Stimulated activated naive CD8-positive, alpha-beta T cell treated with anti-CD3 and anti-CD28 coated beads, Interleukin-15, amount 100 ng/mL, for 72 hours (primary cell): ENCODE measurements around the gene NEDD4L.
"Not testable (repeated sequence)": the region's sequence is repeated elsewhere in the genome, so short reads cannot be mapped to it uniquely, and the experiment has no call there.

ENCODE experiments used
- ATAC-seq: fragments of 150-1000 bp; cut with Tn5 transposase; 2 replicates; pipeline ENCODE4 v1.10.0; 2021; ENCODE audit warnings: mild to moderate bottlenecking, moderate library complexity
- DNase-seq, 2 donors: peaks; one replicate each; pipeline ENCODE4 v3.0.0; 2021 to 2022
- H3K27ac Mint-ChIP-seq, 2 donors: one replicate each; pipeline ENCODE4 v1.8.0; 2022; ENCODE audit warnings: mild to moderate bottlenecking in 2 of 2, mixed read lengths in 2 of 2, moderate library complexity in 2 of 2
- H3K27me3 Mint-ChIP-seq: one replicate; pipeline ENCODE4 v1.8.0; 2022; ENCODE audit warnings: mixed read lengths
- H3K4me1 Mint-ChIP-seq: one replicate; pipeline ENCODE4 v1.8.0; 2022; ENCODE audit warnings: mild to moderate bottlenecking, mixed read lengths
- H3K4me3 Mint-ChIP-seq, 2 donors: one replicate each; pipeline ENCODE4 v1.8.0; 2022; ENCODE audit warnings: mild to moderate bottlenecking in 2 of 2, mixed read lengths in 2 of 2, moderate library complexity in 1 of 2
- H3K9me3 Mint-ChIP-seq, 2 donors: one replicate each; pipeline ENCODE4 v1.8.0; 2022; ENCODE audit warnings: mixed read lengths in 2 of 2

The NEDD4L gene

DNA sequence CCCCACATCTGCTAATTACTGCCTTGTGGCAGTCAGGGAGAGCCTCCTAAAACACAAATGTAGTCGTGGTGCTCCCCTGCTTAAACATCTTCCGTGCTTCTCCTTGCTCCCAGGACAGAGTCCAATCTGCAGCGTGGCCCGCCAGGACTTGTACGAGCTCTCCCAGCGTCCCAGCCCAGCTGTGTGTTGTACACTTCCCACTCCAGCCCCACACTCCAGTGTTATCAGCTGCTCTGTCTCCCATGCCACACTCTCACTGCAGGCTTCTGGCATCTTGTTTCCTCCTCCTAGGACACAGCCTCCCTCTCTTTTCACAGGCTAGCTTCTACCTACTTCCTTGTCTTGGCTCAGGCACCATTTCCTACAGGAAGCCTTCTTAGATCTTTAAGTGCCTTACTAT, 385.4 kb downstream of the NEDD4L start:
- Mint-ChIP-seq H3K27ac (no peak overlapping the region), H3K4me3 (no peak overlapping the region), H3K4me1 (peaks cover 6% of the 10 kb centered on the region), H3K27me3 (no peaks in the 10 kb centered on the region), H3K9me3 (no peaks in the 10 kb centered on the region)
- no peak for DNase-seq
- ATAC-seq = no peak

DNA sequence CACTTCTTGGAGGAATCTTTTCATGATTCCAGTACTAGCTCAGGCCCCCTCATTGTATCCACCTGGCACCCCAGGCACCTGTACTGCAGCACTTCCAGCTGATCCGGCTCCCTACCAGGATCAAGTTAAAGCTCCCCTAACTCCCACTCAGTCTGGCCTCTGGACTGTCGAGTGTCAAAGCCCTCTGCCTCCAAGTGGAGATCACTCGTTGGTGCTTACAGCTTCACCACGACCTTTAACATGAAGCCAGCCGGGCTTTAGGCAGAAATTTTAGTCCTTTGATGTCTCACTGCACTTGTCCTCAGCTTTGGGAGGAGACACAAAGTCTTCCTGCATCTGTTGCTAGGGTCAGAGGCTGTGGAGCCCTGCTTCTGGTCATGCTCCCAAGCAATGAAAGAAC, 387.2 kb downstream of the NEDD4L start:
- DNase-seq (no peak), ATAC-seq (no peak)
- H3K27ac Mint-ChIP-seq = peak overlapping the region in 1 of 2 donors; percentile 12
- H3K27me3 Mint-ChIP-seq = no peaks in the 10 kb centered on the region
- H3K4me3 Mint-ChIP-seq = no peak overlapping the region
- no peaks in the 10 kb centered on the region for H3K9me3 Mint-ChIP-seq
- no peaks in the 10 kb centered on the region for H3K4me1 Mint-ChIP-seq

DNA sequence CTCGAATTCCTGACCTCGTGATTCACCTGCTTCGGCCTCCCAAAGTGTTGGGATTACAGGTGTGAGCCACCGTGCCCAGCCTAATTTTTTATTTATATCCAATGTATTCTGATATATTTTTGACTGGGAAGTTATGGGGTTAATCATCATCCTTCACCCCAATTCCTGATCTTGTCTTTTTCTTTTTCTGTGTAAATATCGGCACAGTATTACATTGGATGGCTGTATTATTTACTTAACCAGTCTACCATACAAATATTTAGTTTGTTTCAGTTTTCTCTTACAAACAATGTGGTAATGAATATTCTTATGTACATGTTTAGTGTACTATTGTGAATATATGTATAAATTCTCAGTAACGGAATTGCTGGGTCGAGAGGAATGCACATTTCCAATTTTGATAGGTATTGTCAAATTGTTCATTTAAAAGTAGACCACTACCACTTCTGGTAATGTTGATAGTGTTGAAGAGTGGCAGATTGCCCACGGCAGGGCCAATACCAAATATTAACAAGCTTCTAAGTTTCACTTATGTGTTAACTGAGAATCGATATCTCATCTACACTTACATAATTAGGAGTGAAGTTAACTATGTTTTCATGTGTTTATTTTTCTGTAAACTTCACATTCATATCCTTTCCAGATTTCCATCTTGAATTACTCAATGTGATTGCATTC, 388.2 kb downstream of the NEDD4L start:
- no peaks in the 10 kb centered on the region for H3K27me3 Mint-ChIP-seq
- ATAC-seq (no peak), DNase-seq (no peak)
- no peak overlapping the region for H3K27ac Mint-ChIP-seq
- no peaks in the 10 kb centered on the region for H3K9me3 Mint-ChIP-seq
- H3K4me1 Mint-ChIP-seq = no peaks in the 10 kb centered on the region
- no peak overlapping the region for H3K4me3 Mint-ChIP-seq

DNA sequence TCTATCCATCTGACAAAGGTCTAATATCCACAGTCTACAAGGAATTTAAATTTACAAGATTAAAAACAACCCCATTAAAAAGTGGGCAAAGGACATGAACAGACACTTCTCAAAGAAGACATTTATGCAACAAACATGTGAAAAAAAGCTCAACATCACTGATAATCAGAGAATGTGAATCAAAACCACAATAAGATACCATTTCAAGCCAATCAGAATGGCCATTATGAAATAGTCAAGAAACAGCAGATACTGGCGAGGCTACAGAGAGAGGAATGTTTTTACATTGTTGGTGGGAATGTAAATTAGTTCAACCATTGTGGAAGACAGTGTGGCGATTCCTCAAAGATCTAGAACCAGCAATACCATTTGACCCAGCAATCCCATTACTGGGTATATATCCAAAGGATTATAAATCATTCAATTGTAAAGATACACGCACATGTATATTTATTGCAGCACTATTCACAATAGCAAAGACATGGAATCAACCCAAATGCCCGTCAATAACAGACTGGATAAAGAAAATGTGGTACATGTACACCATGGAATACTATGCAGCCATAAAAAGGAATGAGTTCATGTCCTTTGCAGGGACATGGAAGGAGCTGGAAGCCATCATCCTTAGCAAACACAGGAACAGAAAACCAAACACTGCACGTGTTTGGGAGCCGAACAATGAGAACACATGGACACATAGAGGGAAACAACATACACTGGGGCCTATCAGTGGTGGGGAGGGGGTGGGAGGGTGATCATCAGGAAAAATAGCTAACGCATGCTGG, 391.4 kb downstream of the NEDD4L start:
- not testable (repeated sequence) for ATAC-seq, H3K27me3 Mint-ChIP-seq, H3K27ac Mint-ChIP-seq, H3K4me3 Mint-ChIP-seq, H3K9me3 Mint-ChIP-seq, DNase-seq
- H3K4me1 Mint-ChIP-seq = peaks cover 18% of the 10 kb centered on the region

DNA sequence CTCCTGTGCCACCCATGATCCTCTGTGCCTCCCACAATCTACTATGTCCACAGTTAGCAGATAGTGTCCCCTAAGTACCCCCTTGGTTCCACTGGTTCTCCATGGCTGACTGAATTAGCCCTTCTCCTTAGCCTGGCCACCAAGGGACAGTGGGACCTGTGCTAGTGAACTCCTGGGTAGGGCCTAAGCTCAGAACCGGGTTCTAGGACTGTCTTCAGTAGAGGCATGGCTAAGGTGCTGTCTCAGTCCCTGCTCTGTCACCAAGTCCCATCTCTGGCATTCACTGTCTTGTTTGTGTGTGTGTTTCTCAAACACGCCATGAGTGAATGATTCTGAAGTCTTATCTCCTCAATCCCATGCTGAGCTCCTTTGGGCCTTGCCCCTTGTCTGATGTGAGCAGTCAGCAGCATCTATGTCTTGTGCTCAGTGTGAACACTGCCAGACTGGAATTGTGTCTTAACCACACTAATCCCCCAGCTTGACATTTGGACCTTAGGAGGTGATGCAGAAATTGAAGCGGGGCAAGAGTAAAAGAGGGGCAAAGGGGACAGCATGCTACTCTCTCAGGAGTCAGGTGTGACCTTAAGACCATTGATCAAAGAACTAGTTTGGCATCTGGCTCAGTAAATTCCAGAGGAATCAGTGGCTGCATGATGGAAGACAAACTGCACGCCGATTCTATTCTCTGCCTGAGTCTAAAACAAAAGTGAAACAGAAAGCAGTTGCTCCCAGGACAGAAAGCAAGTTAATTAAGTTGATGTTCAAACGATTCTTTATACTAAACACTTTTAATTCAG, 394.3 kb downstream of the NEDD4L start:
- Mint-ChIP-seq H3K4me1 (peaks cover 18% of the 10 kb centered on the region), H3K4me3 (peak overlapping the region; percentile 71 to 85)
- DNase-seq = peak; percentile 10 to 12

DNA sequence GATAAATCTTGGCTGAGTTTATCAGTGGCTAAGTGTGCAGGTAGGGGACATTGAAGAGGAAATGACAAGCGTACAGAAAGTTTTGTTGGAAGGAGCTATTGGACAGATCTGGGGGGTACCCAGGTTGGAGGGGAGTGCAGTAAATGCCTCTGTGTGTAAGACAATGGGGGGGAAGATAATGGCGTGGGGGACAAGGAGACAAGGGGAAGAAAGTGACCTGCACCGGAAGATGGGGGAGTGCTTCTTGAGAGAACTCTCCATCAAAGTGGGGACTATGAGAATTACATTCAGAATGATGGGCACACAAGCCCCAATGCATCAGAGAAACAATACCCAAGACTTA, 394.9 kb downstream of the NEDD4L start:
- peak overlapping the region; percentile 80 to 94 for H3K27ac Mint-ChIP-seq
- peaks cover 18% of the 10 kb centered on the region for H3K4me1 Mint-ChIP-seq
- DNase-seq (peak; percentile 14 to 15), ATAC-seq (peak; percentile 76)
- peak overlapping the region; percentile 71 to 85 for H3K4me3 Mint-ChIP-seq
- H3K27me3 Mint-ChIP-seq = no peaks in the 10 kb centered on the region
- H3K9me3 Mint-ChIP-seq = peaks cover 0 to 7% of the 10 kb centered on the region in 2 donors

More for the DNA sequence above, 394.3 kb downstream of the NEDD4L start:
- Mint-ChIP-seq H3K27ac (peak overlapping the region; percentile 80 to 94), H3K9me3 (peaks cover 0 to 7% of the 10 kb centered on the region in 2 donors), H3K27me3 (no peaks in the 10 kb centered on the region)
- ATAC-seq = peak; percentile 68

DNA sequence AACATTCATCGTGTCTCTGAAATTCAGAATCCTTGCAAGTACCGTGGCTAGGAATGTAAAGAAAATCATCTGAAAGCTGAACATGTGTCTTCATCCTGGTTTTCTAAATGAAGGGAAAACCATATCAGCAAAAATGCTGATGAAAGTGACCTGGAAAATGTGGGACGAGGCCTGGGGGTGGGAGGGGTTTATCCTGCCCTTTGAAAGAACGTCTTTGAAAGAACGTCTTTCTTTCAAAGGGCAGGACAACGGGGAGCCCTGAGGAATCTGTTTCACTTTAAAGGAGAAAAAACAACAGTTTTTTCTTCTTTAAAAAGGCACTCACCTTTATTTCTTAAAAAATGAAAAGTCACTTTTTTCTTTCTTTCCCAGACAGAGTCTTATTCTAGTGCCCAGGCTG, 399.6 kb downstream of the NEDD4L start:
- no peaks in the 10 kb centered on the region for H3K9me3 Mint-ChIP-seq
- DNase-seq = no peak

DNA sequence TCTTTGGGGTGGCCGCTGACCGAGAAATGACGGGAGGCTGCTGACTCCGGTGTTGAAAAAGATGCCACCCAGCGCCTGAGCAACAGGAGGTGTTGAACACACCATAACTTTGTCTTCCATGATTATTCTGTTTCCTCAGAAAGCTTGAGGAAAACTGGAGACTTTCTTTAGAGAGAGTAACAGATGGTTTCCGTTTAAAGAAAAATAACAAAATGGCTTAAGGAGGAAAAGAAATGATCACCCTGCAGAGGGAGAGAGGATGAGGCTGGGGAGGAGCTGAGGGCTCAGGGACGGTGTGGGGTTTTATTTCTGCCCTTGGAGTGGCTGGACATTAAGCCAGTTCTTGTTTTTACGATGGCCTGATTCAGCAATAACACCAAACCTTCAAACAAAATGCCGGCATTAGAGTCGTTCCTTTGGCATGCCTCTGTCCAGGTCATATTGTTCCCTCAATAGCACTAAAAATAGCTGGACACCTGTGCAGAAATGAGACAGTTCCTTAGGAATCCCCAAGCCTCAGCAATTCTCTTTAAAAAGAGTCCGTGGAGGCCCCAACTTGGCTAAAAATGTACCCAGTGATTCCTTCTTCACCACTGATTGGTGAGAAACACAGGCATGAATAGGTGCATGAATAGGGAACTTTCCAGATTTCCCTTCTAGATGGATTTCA, 402.5 kb downstream of the NEDD4L start:
- DNase-seq (no peak), ATAC-seq (no peak)
- Mint-ChIP-seq H3K9me3 (no peaks in the 10 kb centered on the region), H3K27ac (no peak overlapping the region), H3K4me3 (no peak overlapping the region), H3K27me3 (no peaks in the 10 kb centered on the region), H3K4me1 (no peaks in the 10 kb centered on the region)

More for the DNA sequence above, 399.6 kb downstream of the NEDD4L start:
- Mint-ChIP-seq H3K4me1 (peaks cover 7% of the 10 kb centered on the region), H3K4me3 (no peak overlapping the region), H3K27ac (no peak overlapping the region), H3K27me3 (no peaks in the 10 kb centered on the region)
- ATAC-seq = no peak

DNA sequence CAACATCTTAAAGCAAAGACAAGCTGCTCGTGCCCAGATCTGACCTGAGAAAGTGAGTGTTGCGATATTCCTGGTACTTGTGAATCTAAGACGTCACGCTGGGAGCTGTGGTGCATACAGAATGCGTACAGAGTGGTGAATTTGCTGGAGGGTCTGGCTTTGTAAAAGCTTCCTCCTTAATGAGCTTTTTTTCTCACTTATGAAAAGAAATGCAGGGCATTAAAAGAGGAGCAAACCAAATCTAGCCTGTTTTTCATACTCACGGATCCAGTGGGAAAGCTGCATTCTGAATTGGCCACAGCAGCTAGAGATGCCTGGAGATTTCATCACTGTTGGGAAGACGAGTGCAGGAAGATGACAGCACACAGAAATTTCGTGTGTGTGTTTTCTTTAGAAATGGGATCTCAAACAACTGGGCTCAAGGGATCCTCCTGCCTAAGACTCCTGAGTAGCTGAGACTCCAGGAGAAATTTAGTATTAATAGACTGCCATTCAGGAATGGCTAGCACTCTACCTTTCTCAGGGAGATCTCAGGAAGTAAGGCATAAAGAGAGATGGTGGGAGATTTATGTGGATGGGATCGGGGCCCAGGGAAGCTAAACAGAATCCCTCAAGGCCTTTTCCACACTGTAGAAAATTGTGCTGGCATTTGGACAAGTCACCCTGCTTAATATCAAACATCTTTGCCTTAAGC, 403.5 kb downstream of the NEDD4L start:
- DNase-seq (no peak), ATAC-seq (no peak)
- no peaks in the 10 kb centered on the region for H3K27me3 Mint-ChIP-seq
- H3K4me3 Mint-ChIP-seq = no peak overlapping the region
- H3K4me1 Mint-ChIP-seq = no peaks in the 10 kb centered on the region
- no peaks in the 10 kb centered on the region for H3K9me3 Mint-ChIP-seq
- H3K27ac Mint-ChIP-seq = no peak overlapping the region

DNA sequence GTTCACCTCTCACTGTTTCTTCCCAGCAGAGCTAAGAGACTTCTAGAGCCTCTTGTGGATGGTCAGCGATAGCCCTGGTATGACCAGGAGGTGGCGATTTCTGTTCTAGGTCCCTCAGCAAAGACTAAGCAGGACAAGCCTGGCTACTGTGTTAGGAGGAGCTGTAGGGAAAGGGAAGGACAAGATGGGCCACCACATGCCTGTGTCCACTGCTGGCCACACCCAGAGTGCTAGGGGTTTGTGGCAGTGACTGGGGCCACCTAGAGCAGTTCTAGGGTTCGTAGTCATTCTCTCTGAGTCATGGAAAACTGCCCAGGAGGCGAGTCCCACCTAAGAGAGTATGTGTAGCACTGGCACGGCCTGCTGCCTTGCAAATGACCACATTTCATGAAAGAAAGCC, 405.4 kb downstream of the NEDD4L start:
- H3K4me1 Mint-ChIP-seq = no peaks in the 10 kb centered on the region
- DNase-seq (no peak), ATAC-seq (no peak)
- no peak overlapping the region for H3K4me3 Mint-ChIP-seq
- no peaks in the 10 kb centered on the region for H3K9me3 Mint-ChIP-seq
- no peak overlapping the region for H3K27ac Mint-ChIP-seq
- no peaks in the 10 kb centered on the region for H3K27me3 Mint-ChIP-seq
